GM10266 (cell line): ENCODE data around the gene CNTNAP5.

Experiments
- DNase-seq: peaks from one replicate; pipeline ENCODE4 v3.0.0; 2012; ENCODE audit errors: extremely low spot score
- CTCF ChIP-seq: IDR thresholded peaks from 2 replicates; pipeline ENCODE4 v1.5.1; 2012; ENCODE audit warnings: mild to moderate bottlenecking, low read depth; ENCODE audit not compliant: control insufficient read depth, insufficient read depth; ENCODE audit errors: missing control alignments

Gene CNTNAP5

GRCh38 chr2:124025171-124025580 is at the start of gene CNTNAP5:
TSS of gene CNTNAP5 (plus strand) at chr2:124025287. CDS start at chr2:124025651, 364 bp downstream.
- no peak for TF ChIP-seq CTCF
- DNase-seq = peak; percentile 32

- no peak for TF ChIP-seq CTCF
- no peak for DNase-seq
Measured at GRCh38 chr2:123976054-123976648, 48.9 kb upstream of the CNTNAP5 start.

GRCh38 chr2:123993728-123994323 is 31.3 kb upstream of the CNTNAP5 start:
- peak; percentile 52 for TF ChIP-seq CTCF
- peak; percentile 6 for DNase-seq

GRCh38 chr2:123999681-124000080 is 25.4 kb upstream of the CNTNAP5 start:
- no peak for DNase-seq
- no peak for TF ChIP-seq CTCF

GRCh38 chr2:124001696-124002430 is 23.2 kb upstream of the CNTNAP5 start:
- TF ChIP-seq CTCF = no peak
- no peak for DNase-seq

GRCh38 chr2:124018890-124019289 is 6.2 kb upstream of the CNTNAP5 start:
- no peak for TF ChIP-seq CTCF
- DNase-seq = no peak
